Activated CD8-positive, alpha-beta memory T cell treated with anti-CD3 and anti-CD28 coated beads, Interleukin-2, amount 10 ng/mL, durations not matched to agents 7 days and 5 days (primary cell): ENCODE data around the gene LUC7L2. TPM values are rescaled to one million over a fixed set of nuclear protein-coding genes. Genes with fewer than 3 reads are reported as not detected.
"Not testable (repeated sequence)": the region's sequence is repeated elsewhere in the genome, so short reads cannot be mapped to it uniquely, and the experiment has no call there.

Experiments used
- ATAC-seq: fragments of 150-1000 bp; cut with Tn5 transposase; one replicate; pipeline ENCODE4 v1.10.0; 2021; ENCODE audit warnings: moderate library complexity
- CTCF ChIA-PET: fragments of 350-600 bp; sonication (Branson Sonifier 250); formaldehyde crosslinking; loops from one replicate; lab custom pipeline; 2021; ENCODE audit warnings: antibody characterized with exemption; lab: Charles Lee
- DNase-seq: peaks from one replicate; pipeline ENCODE4 v3.0.0-alpha.2; 2020
- H3K27ac Mint-ChIP-seq: one replicate; pipeline ENCODE4 v1.8.0; 2021; ENCODE audit warnings: mild to moderate bottlenecking, mixed read lengths
- H3K27me3 Mint-ChIP-seq: one replicate; pipeline ENCODE4 v1.8.0; 2021; ENCODE audit warnings: mixed read lengths
- H3K36me3 Mint-ChIP-seq: one replicate; pipeline ENCODE4 v1.8.0; 2021; ENCODE audit warnings: mild to moderate bottlenecking, mixed read lengths
- H3K4me1 Mint-ChIP-seq: one replicate; pipeline ENCODE4 v1.8.0; 2021; ENCODE audit warnings: mixed read lengths
- H3K4me3 Mint-ChIP-seq: one replicate; pipeline ENCODE4 v1.8.0; 2021; ENCODE audit warnings: mild to moderate bottlenecking, moderate library complexity, mixed read lengths
- H3K9me3 Mint-ChIP-seq: one replicate; pipeline ENCODE4 v1.8.0; 2022; ENCODE audit warnings: low read depth, mixed read lengths
- total RNA-seq, 2 experiments: library from RNA; stranded (reverse); gene quantifications; one replicate each; pipeline ENCODE4 v1.2.3, GENCODE V29; 2021

Gene LUC7L2
- 100 to 1,000 TPM; 137 to 152 TPM for total RNA-seq

GRCh38 chr7:139359366-139360209, at the start of gene LUC7L2:
Gene LUC7L2 (plus strand): TSS chr7:139359894. CDS start chr7:139360262, 368 bp downstream.
- ATAC-seq (peak; percentile 79), DNase-seq (peak; percentile 100)
- Mint-ChIP-seq H3K27ac (peak within 1 kb of the TSS; percentile 100), H3K4me3 (peak within 1 kb of the TSS; percentile 95), H3K9me3 (no peaks in the 10 kb centered on the region), H3K36me3 (peaks cover 23% of the 10 kb centered on the region), H3K27me3 (no peaks in the 10 kb centered on the region), H3K4me1 (peaks cover 47% of the 10 kb centered on the region)
- CTCF ChIA-PET: interaction anchor here (0.9 to 1.4 kb wide), 3 partner anchors 17 to 21 kb away, joined by 3 to 6 read pairs (median 4); no protein-coding TSS in a partner anchor

DNA sequence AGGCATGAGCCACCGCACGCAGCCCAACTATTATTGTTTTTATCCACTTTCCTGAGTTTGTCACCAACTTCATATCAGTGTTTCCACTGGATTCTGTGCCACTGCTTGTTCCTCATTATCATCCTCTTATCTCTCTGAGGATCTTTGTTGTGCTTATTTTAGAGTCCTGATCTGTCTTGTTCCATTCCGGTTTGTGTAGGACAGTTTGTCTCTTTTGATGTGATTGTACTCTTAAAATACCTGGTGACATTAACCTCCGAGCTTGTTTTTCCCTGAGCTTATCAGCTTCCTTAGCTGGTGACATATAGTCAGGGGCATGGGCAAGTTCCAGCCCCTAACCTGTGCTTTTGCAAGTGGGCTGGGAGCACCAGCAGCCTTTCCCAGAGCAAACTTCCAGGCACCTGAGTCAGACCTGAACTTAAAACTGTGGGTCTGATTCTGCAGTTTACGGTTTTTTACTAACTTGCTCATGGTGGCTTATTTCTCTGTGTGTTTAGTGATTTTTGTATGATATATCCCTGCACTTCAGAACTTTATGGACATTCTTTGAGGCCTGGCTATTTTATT, 41.7 kb upstream of the LUC7L2 start:
- H3K4me1 Mint-ChIP-seq: no peaks in the 10 kb centered on the region
- H3K9me3 Mint-ChIP-seq: no peaks in the 10 kb centered on the region
- DNase-seq (no peak), ATAC-seq (no peak)
- H3K4me3 Mint-ChIP-seq: no peak overlapping the region
- peaks cover 4% of the 10 kb centered on the region for H3K27me3 Mint-ChIP-seq
- no peaks in the 10 kb centered on the region for H3K36me3 Mint-ChIP-seq
- CTCF ChIA-PET: no interaction called here
- no peak overlapping the region for H3K27ac Mint-ChIP-seq

DNA sequence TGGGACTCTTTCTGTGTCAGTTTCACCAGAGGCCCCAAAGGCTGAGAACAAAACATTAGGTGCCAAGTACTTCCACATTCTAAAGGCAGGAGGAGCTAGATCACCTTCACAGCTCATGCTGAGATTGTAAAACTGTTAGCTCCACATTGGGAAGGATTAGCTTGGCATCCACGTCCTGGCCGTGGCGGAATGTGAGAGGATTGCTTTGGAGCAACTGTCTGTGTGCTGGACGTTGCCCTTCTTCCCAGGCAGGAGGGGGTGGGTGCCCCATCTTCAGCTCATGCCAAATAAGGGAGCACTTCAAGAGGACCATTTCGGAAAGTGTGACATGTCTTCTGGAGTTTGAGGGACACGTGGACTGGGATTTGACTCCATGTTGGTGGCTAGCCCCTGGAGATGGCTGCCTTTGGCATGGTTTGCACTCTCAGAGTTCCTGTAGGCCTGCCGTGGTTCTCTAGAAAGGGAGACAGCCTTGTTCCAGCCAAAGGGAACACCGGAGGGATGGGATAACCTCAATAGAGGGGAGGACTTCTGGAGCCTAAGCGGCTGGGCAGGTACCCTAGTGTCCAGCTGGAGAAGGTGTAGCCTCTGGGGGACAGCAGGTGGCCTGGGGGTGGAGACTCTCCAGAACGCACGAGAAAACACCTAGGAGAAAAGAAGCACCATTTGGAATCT, 38.5 kb upstream of the LUC7L2 start:
- H3K27me3 Mint-ChIP-seq: peaks cover 4% of the 10 kb centered on the region
- ATAC-seq: no peak
- DNase-seq: no peak
- CTCF ChIA-PET: no interaction called here
- H3K4me1 Mint-ChIP-seq: no peaks in the 10 kb centered on the region
- no peak overlapping the region for H3K27ac Mint-ChIP-seq
- no peaks in the 10 kb centered on the region for H3K36me3 Mint-ChIP-seq
- H3K9me3 Mint-ChIP-seq: no peaks in the 10 kb centered on the region
- H3K4me3 Mint-ChIP-seq: no peak overlapping the region

DNA sequence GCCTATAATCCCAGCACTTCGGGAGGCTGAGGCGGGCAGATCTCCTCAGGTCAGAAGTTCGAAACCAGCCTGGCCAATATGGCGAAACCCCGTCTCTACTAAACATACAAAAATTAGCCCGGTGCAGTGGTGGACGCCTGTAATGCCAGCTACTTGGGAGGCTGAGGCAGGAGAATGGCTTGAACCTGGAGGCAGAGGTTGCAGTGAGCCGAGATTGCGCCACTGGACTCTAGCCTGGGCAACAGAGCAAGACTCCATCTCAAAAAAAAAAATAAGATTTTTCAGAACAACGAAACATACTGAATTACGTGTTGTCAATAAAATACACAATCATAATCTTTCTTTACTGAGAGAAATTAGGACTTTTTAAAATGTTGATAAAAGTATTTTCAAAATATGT, 35.0 kb upstream of the LUC7L2 start:
- H3K27ac Mint-ChIP-seq, CTCF ChIA-PET, H3K9me3 Mint-ChIP-seq, H3K4me3 Mint-ChIP-seq, DNase-seq, H3K4me1 Mint-ChIP-seq, H3K36me3 Mint-ChIP-seq, ATAC-seq, H3K27me3 Mint-ChIP-seq: not testable (repeated sequence)

DNA sequence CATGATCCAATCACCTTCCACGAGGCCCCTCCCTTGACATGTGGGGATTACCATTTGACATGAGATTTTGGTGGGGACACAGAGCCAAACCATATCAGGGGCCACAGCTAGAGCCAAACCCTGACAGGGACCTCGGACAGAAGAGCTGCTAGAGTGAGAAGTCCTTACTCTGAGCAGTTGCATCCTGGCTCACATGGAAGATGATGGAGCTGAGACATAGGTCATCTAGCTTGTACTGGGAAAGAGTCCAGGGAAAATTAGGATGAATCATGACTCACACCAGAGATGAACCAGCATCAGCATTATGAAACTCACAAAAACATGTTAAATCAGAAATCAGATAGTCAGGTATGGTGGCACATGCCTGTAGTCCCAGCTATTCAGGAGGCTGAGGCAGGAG, 31.3 kb upstream of the LUC7L2 start:
- Mint-ChIP-seq H3K4me1 (peaks cover 8% of the 10 kb centered on the region), H3K9me3 (no peaks in the 10 kb centered on the region), H3K27me3 (no peaks in the 10 kb centered on the region), H3K4me3 (no peak overlapping the region), H3K36me3 (peaks cover 1% of the 10 kb centered on the region), H3K27ac (no peak overlapping the region)
- CTCF ChIA-PET: interaction anchor here (0.5 kb wide), 1 partner anchor 105 kb away, joined by 3 read pairs; no protein-coding TSS in a partner anchor
- ATAC-seq (no peak), DNase-seq (no peak)

GRCh38 chr7:139329119-139329518, 30.6 kb upstream of the LUC7L2 start:
- CTCF ChIA-PET: no interaction called here

DNA sequence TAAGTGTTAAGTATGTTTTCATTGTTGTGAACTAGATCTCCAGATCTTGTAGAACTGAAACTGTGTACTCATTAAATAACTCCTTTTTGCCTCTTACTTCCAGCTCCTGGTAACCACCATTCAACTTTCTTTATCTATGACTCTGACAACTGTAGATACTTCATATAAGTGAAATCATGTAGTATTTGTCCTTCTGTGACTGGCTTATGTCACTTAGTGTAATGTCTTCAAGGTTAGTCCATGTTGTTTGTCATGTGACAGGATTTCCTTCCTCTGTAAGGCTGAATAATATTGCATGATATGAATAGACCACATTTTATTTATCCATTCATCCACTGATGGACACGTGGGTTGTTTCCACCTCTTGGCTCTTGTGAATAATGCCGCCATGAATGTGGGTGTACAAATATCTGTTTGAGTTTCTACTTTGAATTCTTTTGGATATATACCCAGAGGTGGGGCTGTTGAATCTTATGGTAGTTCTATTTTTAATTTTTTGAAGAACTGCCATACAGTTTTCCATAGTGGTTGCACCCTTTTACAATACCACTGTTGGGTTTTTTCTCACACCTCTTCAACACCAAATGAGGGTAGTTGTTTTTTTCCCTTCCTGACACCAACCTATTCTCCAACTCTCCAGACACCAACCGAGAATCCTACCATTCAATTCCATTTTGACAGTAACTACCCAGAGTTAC, 29.2 kb upstream of the LUC7L2 start:
- Mint-ChIP-seq H3K4me3 (no peak overlapping the region), H3K36me3 (peaks cover 1% of the 10 kb centered on the region), H3K4me1 (peaks cover 8% of the 10 kb centered on the region), H3K27me3 (no peaks in the 10 kb centered on the region), H3K27ac (no peak overlapping the region), H3K9me3 (no peaks in the 10 kb centered on the region)
- DNase-seq (no peak), ATAC-seq (peak; percentile 33)
- CTCF ChIA-PET: no interaction called here

More at GRCh38 chr7:139329119-139329518, 30.6 kb upstream of the LUC7L2 start:
- no peak overlapping the region for H3K27ac Mint-ChIP-seq
- no peak overlapping the region for H3K4me3 Mint-ChIP-seq
- H3K9me3 Mint-ChIP-seq: no peaks in the 10 kb centered on the region
- H3K36me3 Mint-ChIP-seq: peaks cover 1% of the 10 kb centered on the region
- no peaks in the 10 kb centered on the region for H3K27me3 Mint-ChIP-seq
- DNase-seq (no peak), ATAC-seq (no peak)
- H3K4me1 Mint-ChIP-seq: peaks cover 8% of the 10 kb centered on the region

- H3K4me3 Mint-ChIP-seq: no peak overlapping the region
- DNase-seq: no peak
- peaks cover 1% of the 10 kb centered on the region for H3K36me3 Mint-ChIP-seq
- no peaks in the 10 kb centered on the region for H3K27me3 Mint-ChIP-seq
- no peaks in the 10 kb centered on the region for H3K9me3 Mint-ChIP-seq
- CTCF ChIA-PET: interaction anchor here (0.6 kb wide), 1 partner anchor 310 kb away, joined by 4 read pairs; no protein-coding TSS in a partner anchor
- no peak overlapping the region for H3K27ac Mint-ChIP-seq
- no peak for ATAC-seq
- peaks cover 8% of the 10 kb centered on the region for H3K4me1 Mint-ChIP-seq
Observed at GRCh38 chr7:139332697-139333359, 26.9 kb upstream of the LUC7L2 start.

GRCh38 chr7:139333443-139333842, 26.3 kb upstream of the LUC7L2 start:
- not testable (repeated sequence) for H3K27me3 Mint-ChIP-seq, H3K4me1 Mint-ChIP-seq, H3K36me3 Mint-ChIP-seq, ATAC-seq, DNase-seq, H3K9me3 Mint-ChIP-seq, H3K4me3 Mint-ChIP-seq, H3K27ac Mint-ChIP-seq
- CTCF ChIA-PET: interaction anchor here (0.7 kb wide), 1 partner anchor 1567 kb away, joined by 4 read pairs; no protein-coding TSS in a partner anchor

GRCh38 chr7:139334399-139335150, 25.1 kb upstream of the LUC7L2 start:
- Mint-ChIP-seq H3K27ac (no peak overlapping the region), H3K36me3 (peaks cover 6% of the 10 kb centered on the region), H3K4me1 (peaks cover 13% of the 10 kb centered on the region), H3K4me3 (no peak overlapping the region), H3K9me3 (peaks cover 3% of the 10 kb centered on the region), H3K27me3 (no peaks in the 10 kb centered on the region)
- DNase-seq (no peak), ATAC-seq (no peak)
- CTCF ChIA-PET: no interaction called here

DNA sequence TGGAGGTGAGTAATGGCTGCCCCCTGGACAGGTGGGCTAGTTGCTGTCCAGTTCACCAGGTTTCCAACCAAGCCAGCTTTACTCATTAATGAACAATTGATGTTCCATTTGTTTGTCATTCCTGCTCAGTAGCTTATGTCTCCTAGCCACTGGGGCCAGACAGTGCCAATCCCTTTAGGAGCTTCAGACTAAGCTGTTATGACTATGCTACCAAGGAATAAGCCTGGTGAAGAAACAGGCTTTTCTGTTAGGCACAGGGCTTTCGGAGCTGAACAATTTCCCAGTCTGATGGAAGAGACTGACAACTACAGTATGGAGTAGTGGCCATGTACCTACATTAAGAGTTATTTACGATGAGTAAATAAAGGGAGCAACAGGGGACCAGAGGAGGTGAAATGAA, 20.7 kb upstream of the LUC7L2 start:
- Mint-ChIP-seq H3K27ac (peak overlapping the region; percentile 99), H3K36me3 (peaks cover 9% of the 10 kb centered on the region), H3K4me3 (peak overlapping the region; percentile 91), H3K9me3 (peaks cover 3% of the 10 kb centered on the region), H3K27me3 (peaks cover 5% of the 10 kb centered on the region), H3K4me1 (peaks cover 21% of the 10 kb centered on the region)
- DNase-seq (no peak), ATAC-seq (no peak)
- CTCF ChIA-PET: interaction anchor here (1.1 to 1.8 kb wide), 3 partner anchors 179 to 453 kb away, joined by 3 to 5 read pairs (median 4); a partner anchor contains a TSS

DNA sequence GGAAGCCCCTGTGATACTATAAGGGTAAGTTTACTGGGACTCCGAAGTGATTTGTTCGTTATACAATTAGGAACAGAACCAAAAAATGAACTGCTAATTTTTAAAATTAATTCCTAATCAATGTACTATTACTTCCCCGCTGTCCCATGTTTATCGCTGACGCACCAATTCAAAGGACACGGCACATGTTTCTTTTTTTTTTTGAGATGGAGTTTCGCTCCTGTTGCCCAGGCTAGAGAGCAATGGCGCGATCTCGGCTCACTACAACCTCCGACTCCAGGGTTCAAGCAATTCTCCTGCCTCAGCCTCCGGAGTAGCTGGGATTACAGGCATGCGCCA, 20.0 kb upstream of the LUC7L2 start:
- Mint-ChIP-seq H3K4me3 (peak overlapping the region; percentile 91), H3K4me1 (peaks cover 21% of the 10 kb centered on the region), H3K27ac (peak overlapping the region; percentile 99), H3K27me3 (peaks cover 5% of the 10 kb centered on the region), H3K9me3 (peaks cover 3% of the 10 kb centered on the region), H3K36me3 (peaks cover 11% of the 10 kb centered on the region)
- DNase-seq (no peak), ATAC-seq (no peak)
- CTCF ChIA-PET: interaction anchor here (0.8 to 1.8 kb wide), 7 partner anchors 20 to 453 kb away, joined by 3 to 6 read pairs (median 3); partner anchors contain the start of gene LUC7L2
